Measurements from ENCODE around the gene PHF12. TPM values are rescaled to one million over a fixed set of nuclear protein-coding genes. Genes with fewer than 3 reads are reported as not detected.
A peak's percentile ranks its signal among the peaks of the same experiment; 100 is the strongest.
"Not testable (repeated sequence)": the region's sequence is repeated elsewhere in the genome, so short reads cannot be mapped to it uniquely, and the experiment has no call there.

Gene PHF12
- total RNA-seq, 1 donor = 25.7 TPM

- TF ChIP-seq CTCF (IDR thresholded peaks at IDR 0.05; ENCODE audit: insufficient read depth, low read length) = no peak
- no peak for DNase-seq (ENCODE audit: low read depth)
- no peak overlapping the region for H3K4me3 ChIP-seq (ENCODE audit: low read depth, low read length)
These were observed 52.0 kb downstream of the PHF12 start for GRCh38 chr17:28899212-28899815.

GRCh38 chr17:28898527-28898955, 52.8 kb downstream of the PHF12 start:
- no peak for DNase-seq (ENCODE audit: low read depth)
- peak overlapping the region; percentile 9 for H3K4me3 ChIP-seq (ENCODE audit: low read depth, low read length)
- TF ChIP-seq CTCF (IDR thresholded peaks at IDR 0.05; ENCODE audit: insufficient read depth, low read length) = no peak

GRCh38 chr17:28897769-28898526, 53.4 kb downstream of the PHF12 start:
- H3K4me3 ChIP-seq (ENCODE audit: low read depth, low read length) = peak overlapping the region; percentile 80
- no peak for DNase-seq (ENCODE audit: low read depth)
- no peak for TF ChIP-seq CTCF (IDR thresholded peaks at IDR 0.05; ENCODE audit: insufficient read depth, low read length)

GRCh38 chr17:28896884-28897768, 54.2 kb downstream of the PHF12 start, which contains the start of gene FLOT2:
FLOT2 (minus strand) TSS chr17:28897733; CDS start chr17:28897574, 159 bp downstream.
- DNase-seq (ENCODE audit: low read depth) = peak; percentile 62
- H3K4me3 ChIP-seq (ENCODE audit: low read depth, low read length) = peak within 1 kb of the TSS; percentile 80
- TF ChIP-seq CTCF (IDR thresholded peaks at IDR 0.05; ENCODE audit: insufficient read depth, low read length) = peak; percentile 53

- peak; percentile 27 for DNase-seq (ENCODE audit: low read depth)
- TF ChIP-seq CTCF (IDR thresholded peaks at IDR 0.05; ENCODE audit: insufficient read depth, low read length) = no peak
- peak overlapping the region; percentile 80 for H3K4me3 ChIP-seq (ENCODE audit: low read depth, low read length)
These were observed 54.8 kb downstream of the PHF12 start for GRCh38 chr17:28896491-28896883.

- peak overlapping the region; percentile 80 for H3K4me3 ChIP-seq (ENCODE audit: low read depth, low read length)
- no peak for DNase-seq (ENCODE audit: low read depth)
- no peak for TF ChIP-seq CTCF (IDR thresholded peaks at IDR 0.05; ENCODE audit: insufficient read depth, low read length)
These were observed 55.4 kb downstream of the PHF12 start for GRCh38 chr17:28895794-28896447.

- DNase-seq (ENCODE audit: low read depth); H3K4me3 ChIP-seq (ENCODE audit: low read depth, low read length): not testable (repeated sequence)
These were observed 57.8 kb downstream of the PHF12 start for GRCh38 chr17:28893248-28894183.
